Glutamatergic neuron (in vitro differentiated cells): ENCODE measurements around the gene GALNT5. TPM values are rescaled to one million over a fixed set of nuclear protein-coding genes. Genes with fewer than 3 reads are reported as not detected.
"Not testable (repeated sequence)": the region's sequence is repeated elsewhere in the genome, so short reads cannot be mapped to it uniquely, and the experiment has no call there.

Source experiments
- DNase-seq: peaks from one replicate; pipeline ENCODE4 v3.0.0; 2022
- H3K27ac Mint-ChIP-seq: one replicate; pipeline ENCODE4 v1.8.0; 2020; ENCODE audit warnings: mild to moderate bottlenecking, mixed read lengths, inconsistent platforms; ENCODE audit not compliant: unreplicated experiment
- H3K27me3 Mint-ChIP-seq: one replicate; pipeline ENCODE4 v1.8.0; 2020; ENCODE audit warnings: mild to moderate bottlenecking, moderate library complexity, mixed read lengths, inconsistent platforms; ENCODE audit not compliant: unreplicated experiment
- H3K36me3 Mint-ChIP-seq: one replicate; pipeline ENCODE4 v1.8.0; 2020; ENCODE audit warnings: mild to moderate bottlenecking, mixed read lengths, inconsistent platforms; ENCODE audit not compliant: unreplicated experiment
- H3K4me1 Mint-ChIP-seq: one replicate; pipeline ENCODE4 v1.8.0; 2020; ENCODE audit warnings: mild to moderate bottlenecking, low read depth, mixed read lengths, inconsistent platforms; ENCODE audit not compliant: unreplicated experiment
- H3K4me3 Mint-ChIP-seq: one replicate; pipeline ENCODE4 v1.8.0; 2020; ENCODE audit warnings: mild to moderate bottlenecking, mixed read lengths, inconsistent platforms; ENCODE audit not compliant: unreplicated experiment
- H3K9me3 Mint-ChIP-seq: one replicate; pipeline ENCODE4 v1.8.0; 2020; ENCODE audit warnings: mild to moderate bottlenecking, moderate library complexity, mixed read lengths, inconsistent platforms; ENCODE audit not compliant: unreplicated experiment
- total RNA-seq: library from RNA; stranded (reverse); fragmentation: NEBNext Ultra II Directional; extraction: Animal tissue kit (Norgen Biotek cat#: 25700); gene quantifications from one replicate; pipeline ENCODE4 v1.2.1, GENCODE V29; 2021; ENCODE audit not compliant: unreplicated experiment
- TF ChIP-seq, protein P1 (sequence below): fragments of 200-600 bp; sonication (generic); IDR thresholded peaks from one replicate; pipeline ENCODE4 v1.5.0; 2021; ENCODE audit not compliant: partially characterized antibody, unreplicated experiment

GALNT5 gene
- total RNA-seq, 1 donor from 2014 or later, result 0.10 TPM

DNA sequence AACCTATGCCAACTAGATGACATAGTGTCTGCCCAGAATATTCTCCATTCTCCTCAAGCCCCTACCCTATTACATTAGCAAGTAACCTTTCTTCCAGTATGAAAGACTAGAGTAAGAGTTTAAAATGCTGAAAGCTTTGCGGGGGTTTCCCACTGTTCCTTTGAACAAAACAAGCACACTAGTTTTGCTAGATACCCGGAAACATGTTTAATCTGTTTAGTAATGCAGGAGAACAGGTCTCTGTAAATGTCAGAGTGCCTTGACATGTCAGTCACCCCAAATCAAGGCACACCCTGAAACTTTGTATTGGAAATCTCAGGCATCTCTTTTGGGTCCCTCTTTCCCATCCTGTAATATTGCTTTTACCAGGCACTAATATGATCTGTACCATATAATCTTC lies 11.6 kb downstream of the GALNT5 start:
- Mint-ChIP-seq H3K9me3 (no peaks in the 10 kb centered on the region), H3K27ac (no peak overlapping the region), H3K27me3 (no peaks in the 10 kb centered on the region), H3K36me3 (no peaks in the 10 kb centered on the region), H3K4me3 (no peak overlapping the region), H3K4me1 (no peaks in the 10 kb centered on the region)
- no peak for DNase-seq
- TF ChIP-seq, protein P1, sequence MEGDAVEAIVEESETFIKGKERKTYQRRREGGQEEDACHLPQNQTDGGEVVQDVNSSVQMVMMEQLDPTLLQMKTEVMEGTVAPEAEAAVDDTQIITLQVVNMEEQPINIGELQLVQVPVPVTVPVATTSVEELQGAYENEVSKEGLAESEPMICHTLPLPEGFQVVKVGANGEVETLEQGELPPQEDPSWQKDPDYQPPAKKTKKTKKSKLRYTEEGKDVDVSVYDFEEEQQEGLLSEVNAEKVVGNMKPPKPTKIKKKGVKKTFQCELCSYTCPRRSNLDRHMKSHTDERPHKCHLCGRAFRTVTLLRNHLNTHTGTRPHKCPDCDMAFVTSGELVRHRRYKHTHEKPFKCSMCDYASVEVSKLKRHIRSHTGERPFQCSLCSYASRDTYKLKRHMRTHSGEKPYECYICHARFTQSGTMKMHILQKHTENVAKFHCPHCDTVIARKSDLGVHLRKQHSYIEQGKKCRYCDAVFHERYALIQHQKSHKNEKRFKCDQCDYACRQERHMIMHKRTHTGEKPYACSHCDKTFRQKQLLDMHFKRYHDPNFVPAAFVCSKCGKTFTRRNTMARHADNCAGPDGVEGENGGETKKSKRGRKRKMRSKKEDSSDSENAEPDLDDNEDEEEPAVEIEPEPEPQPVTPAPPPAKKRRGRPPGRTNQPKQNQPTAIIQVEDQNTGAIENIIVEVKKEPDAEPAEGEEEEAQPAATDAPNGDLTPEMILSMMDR, result no peak

DNA sequence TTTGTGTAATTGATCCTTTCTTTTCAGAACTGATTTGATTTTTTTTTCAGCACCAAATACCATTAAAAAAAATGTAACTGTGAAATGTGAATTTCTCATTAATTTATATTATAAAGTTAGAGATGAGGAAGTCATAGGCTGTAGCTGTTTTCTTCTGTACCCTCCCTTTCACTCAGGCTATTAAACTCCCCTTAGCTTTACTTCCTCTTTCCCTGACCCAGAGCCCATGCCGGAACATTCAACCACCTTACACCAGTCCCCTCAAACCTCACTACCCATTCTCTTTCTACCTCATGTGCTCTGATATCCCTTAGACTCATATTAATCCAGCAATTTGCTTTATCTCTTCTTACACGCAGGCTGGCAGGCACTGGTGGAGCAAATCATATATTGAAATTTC lies 12.4 kb downstream of the GALNT5 start:
- no peak overlapping the region for H3K27ac Mint-ChIP-seq
- no peaks in the 10 kb centered on the region for H3K36me3 Mint-ChIP-seq
- no peaks in the 10 kb centered on the region for H3K27me3 Mint-ChIP-seq
- no peaks in the 10 kb centered on the region for H3K4me1 Mint-ChIP-seq
- TF ChIP-seq, protein P1, result no peak
- no peak for DNase-seq
- H3K9me3 Mint-ChIP-seq, result no peaks in the 10 kb centered on the region
- H3K4me3 Mint-ChIP-seq, result no peak overlapping the region

DNA sequence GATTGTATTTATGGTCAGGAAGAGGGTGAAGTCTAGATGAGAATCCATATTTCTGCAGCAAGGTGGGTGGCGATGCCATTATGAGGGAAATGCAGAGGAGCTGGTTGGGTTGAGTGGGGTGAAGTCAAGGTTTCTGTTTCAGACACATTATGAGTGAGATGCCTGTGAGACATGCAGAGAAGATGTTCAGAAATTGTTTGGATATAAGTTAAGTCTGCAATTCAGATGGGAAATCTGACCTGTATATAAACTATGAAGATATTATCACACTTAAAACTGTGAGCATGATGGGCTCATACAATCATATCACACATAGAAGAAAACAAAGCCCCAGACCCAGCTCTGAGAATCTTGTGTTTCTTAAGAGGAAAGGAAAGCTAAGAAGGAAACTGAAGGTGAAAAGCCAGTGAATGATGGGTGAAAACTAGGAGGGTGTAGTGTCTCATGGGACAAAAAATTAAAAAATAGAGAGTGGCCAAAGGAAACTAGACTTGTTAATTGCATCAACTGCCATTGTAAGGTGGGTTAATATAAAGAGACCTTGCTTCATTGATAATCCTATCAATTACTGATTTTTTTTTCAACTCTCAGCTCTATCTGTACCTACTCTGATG lies 14.2 kb downstream of the GALNT5 start:
- no peaks in the 10 kb centered on the region for H3K36me3 Mint-ChIP-seq
- H3K4me3 Mint-ChIP-seq, result no peak overlapping the region
- H3K27me3 Mint-ChIP-seq, result no peaks in the 10 kb centered on the region
- no peaks in the 10 kb centered on the region for H3K4me1 Mint-ChIP-seq
- TF ChIP-seq, protein P1, result no peak
- H3K9me3 Mint-ChIP-seq, result no peaks in the 10 kb centered on the region
- H3K27ac Mint-ChIP-seq, result no peak overlapping the region
- no peak for DNase-seq

DNA sequence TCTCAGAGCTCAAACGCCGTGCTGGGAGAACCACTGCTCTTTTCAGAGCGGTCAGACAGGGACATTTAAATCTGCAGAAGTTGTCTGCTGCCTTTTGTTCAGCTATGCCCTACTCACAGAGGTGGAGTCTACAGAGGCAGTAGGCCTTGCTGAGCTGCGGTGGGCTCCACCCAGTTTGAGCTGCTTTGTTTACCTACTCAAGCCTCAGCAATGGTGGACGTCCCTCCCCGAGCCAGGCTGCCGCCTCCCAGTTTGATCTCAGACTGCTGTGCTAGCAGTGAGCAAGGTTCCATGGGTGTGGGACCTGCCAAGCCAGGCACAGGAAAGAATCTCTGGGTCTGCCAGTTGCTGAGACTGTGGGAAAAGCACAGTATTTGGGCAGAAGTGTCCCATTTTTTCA lies 21.8 kb downstream of the GALNT5 start:
- peaks cover 20% of the 10 kb centered on the region for H3K36me3 Mint-ChIP-seq
- H3K4me3 Mint-ChIP-seq, H3K9me3 Mint-ChIP-seq: not testable (repeated sequence)

DNA sequence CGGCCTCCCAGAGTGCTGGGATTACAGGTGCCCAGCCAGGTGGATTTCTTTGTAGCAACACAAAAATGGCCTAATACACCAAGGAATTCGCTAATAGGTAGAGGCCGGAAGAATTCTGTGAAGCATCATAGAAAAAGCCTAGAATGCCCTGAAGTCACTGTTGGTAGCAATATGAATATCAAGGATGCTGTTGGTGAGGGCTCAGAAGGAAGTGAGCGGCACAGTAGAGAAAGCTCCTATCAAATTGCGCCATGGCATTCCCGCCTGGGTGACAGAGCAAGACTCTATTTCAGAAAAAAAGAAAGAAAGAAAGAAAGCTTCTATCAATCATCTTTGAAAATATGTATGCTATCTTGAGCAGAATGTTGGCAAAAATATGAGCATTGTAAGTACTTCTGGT lies 23.8 kb downstream of the GALNT5 start:
- H3K9me3 Mint-ChIP-seq, result peaks cover 5% of the 10 kb centered on the region
- H3K4me3 Mint-ChIP-seq, result no peak overlapping the region
- peaks cover 20% of the 10 kb centered on the region for H3K36me3 Mint-ChIP-seq
- TF ChIP-seq, protein P1, result no peak
- H3K27me3 Mint-ChIP-seq, result peaks cover 2% of the 10 kb centered on the region
- DNase-seq, result no peak
- no peak overlapping the region for H3K27ac Mint-ChIP-seq
- H3K4me1 Mint-ChIP-seq, result no peaks in the 10 kb centered on the region

More for the DNA sequence above, 21.8 kb downstream of the GALNT5 start:
- H3K27ac Mint-ChIP-seq, H3K4me1 Mint-ChIP-seq, DNase-seq, H3K27me3 Mint-ChIP-seq: not testable (repeated sequence)
